Non-pigmented ciliary epithelial cell (primary cell): Measurements from ENCODE around the gene SETD4.
A peak's percentile ranks its signal among the peaks of the same experiment; 100 is the strongest.
"Not testable (repeated sequence)": the region's sequence is repeated elsewhere in the genome, so short reads cannot be mapped to it uniquely, and the experiment has no call there.

Experiments
- DNase-seq: peaks from one replicate; pipeline ENCODE4 v3.0.0-alpha.2; 2010; ENCODE audit warnings: low read depth

SETD4 gene

DNA sequence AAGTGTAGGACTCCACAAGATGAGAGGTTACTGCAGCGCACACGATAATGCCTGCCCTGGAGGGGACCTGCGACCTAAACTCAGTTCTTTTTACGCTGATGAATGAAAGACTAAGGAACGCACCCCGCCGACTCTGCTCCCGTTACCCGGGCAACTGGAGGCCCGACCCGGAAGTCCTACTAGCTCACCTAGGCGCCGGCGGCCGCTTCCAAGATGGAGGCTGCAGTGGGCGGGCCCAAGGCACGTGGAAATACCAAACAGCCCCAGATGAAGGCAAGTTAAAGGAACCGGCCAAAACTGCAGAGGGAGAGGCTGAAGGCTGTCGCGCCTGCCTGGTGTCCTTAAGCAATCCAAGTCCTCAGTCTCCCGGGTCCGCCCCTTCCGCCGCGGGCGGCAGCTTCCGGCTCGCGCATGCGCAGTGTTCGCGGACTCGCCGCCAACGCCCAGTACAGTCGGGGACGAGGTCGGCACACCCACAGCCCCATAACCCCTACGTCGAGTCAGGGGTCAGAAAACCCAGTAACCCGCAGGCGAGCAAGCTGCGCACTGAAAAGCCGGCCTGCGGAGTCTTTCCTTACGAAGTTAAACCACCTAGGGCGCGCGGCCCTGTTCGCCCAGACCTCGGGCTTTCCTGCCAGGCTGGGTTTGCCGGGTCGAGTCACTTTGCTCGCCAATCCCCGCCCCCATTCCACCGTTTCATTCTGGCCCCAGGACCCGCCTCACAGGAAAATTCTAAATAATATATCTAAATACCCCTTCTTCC, at the start of gene SETD4:
SETD4 (minus strand) TSS at position 368 of the 763 bp plus-strand sequence. CDS start 1,638 bp downstream, outside the sequence.
- DNase-seq, result peak; percentile 72

GRCh38 chr21:36109868-36110267, 49.5 kb upstream of the SETD4 start:
- DNase-seq, result no peak

DNA sequence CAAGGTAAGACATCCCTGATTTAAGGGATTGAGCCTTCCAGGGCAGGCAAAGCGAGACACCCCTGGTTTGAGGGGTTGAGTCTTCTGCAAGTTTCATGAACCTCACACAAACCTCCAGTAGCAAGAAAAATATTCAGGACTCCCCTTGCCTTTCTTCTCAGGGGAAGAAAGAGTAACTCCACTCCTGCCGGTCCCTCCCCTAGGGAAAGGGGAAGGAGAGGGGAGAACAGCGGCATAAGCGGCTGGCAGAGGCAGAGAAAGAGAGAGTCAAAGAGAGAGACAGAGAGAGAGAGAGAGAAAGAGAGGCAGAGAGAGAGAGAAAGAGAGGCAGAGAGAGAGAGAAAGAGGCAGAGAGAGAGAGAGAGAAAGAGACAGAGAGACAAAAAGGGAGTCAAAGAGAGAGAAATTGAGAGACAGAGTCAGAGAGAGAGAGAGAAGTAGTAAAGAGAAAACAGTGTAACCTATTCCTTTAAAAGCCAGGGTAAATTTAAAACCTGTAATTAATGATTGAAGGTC, 45.1 kb upstream of the SETD4 start:
- no peak for DNase-seq

GRCh38 chr21:36104317-36105300, 44.3 kb upstream of the SETD4 start:
- no peak for DNase-seq

- DNase-seq, result no peak
These were observed 43.1 kb upstream of the SETD4 start for GRCh38 chr21:36103434-36103833.

DNA sequence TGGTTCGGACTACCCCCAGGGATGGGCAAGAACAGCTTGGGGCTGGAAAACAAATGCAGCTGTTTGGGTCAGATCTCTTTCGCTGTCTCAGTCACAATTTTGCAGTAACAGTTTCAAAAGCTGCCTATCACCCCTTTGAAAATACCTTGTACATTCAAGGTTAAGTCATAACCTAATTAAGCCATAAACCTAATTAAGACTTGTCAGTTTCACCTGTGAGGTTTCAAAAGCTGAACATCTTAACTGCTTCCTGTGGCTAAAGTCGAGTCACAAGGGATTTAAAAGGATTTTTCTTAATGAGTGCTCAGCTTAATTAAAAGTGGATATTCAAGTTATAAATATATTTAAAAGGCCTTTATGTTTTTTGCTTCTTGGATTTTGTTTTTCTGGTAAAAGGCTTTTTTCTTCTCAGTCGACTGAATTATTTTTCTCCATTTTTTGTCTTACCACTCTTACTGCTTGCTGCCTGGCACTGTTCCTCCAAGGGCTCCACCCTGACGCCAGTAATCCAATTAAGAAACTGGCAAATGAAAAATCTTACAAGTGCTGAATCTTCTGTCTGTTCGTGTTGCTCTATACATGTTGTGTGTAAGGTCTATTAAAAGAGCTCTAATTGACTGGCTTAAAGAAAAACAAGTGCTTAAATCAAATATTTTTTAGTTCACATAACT, 40.8 kb upstream of the SETD4 start:
- DNase-seq, result no peak

DNA sequence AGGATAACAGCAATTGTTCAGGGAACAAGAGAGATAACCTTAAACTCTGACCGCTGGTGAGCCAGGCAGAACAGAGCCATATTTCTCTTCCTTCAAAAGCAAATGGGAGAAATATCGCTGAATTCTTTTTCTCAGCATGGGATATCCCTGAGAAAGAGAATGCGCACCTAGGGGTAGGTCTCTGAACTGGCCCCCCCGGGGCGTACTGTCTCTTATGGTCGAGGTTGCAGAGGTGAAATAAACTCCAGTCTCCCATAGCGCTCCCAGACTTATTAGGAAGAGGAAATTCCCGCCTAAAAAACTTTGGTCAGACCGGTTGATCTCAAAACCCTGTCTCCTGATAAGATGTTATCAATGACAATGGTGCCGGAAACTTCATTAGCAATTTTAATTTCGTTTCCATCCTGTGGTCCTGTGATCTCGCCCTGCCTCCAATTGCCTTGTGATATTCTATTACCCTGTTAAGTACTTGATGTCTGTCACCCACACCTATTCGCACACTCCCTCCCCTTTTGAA, 39.4 kb upstream of the SETD4 start:
- not testable (repeated sequence) for DNase-seq

GRCh38 chr21:36099000-36099399, 38.7 kb upstream of the SETD4 start:
- DNase-seq, result no peak

GRCh38 chr21:36098182-36098532, 37.8 kb upstream of the SETD4 start:
- DNase-seq, result no peak

DNA sequence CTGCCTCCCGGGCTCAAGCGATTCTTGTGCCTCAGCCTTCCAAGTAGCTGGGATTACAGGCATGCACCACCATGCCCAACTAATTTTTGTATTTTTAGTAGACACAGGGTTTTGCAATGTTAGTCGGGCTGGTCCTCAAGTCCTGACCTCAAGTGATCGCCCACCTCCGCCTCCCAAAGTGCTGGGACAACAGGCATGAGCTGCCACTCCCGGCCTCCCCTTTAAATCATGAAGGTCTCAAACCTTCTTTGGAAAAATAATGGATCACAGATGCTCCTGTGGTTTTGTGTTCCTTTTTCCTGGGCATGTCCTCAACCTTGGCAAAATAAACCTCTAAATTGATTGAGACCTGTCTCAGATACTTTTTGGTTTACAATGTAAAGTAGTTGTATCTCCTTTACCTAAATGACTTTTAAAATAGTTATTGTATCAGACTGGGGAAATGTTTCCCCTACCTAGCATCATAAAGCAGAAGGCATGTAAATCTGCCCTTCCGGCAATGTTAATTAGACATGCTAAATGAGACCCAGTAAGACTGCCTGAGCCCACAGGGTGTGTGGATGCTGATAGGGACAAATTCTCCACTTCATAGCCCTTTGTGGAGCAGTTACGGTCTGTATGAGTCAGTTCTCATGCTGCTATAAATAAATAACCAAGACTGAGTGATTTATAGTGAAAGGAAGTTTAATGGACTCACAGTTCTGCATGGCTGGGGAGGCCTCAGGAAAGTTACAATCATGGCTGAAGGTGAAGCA, 37.3 kb upstream of the SETD4 start:
- DNase-seq, result no peak

DNA sequence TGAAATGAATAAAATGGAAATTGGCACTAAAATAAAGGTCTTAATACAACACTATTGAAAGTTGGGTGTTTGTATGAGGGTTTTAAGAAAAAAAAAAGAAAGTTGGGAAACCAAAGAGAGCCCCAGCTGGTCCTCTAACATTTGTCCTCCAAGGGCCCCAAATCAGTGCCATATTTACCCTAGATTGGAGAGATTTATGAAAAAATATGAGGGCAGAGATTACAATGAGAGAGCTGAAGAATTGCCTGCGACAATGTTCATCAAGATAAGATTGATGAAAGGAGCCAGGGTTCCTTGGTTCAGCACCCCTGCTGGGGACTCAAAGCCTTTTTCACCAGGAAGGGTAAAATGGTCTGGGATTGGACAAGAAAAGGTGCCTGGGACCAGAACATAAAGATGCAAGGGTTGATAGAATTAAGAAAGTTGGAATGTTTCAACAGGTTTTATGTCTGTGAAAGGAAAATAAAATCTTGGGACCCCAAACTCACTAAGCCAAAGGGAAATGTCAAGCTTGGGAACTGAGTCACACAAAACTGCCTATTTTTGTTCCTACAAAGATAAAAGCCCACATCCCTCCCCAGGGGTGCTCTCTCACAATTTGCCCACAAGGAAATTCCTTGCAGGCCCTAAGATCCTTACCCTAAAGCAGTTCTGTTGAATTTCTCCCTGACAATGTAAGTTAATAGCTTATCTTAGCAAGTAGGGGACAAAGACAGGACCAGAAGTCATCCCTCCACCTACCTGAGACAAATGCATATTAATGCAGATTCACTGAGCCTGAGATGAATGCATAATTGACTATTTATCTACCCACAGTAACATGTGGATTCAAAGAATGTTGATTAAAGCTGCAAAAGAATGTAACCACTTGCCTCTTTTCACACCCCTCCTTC, 36.3 kb upstream of the SETD4 start:
- DNase-seq, result no peak

DNA sequence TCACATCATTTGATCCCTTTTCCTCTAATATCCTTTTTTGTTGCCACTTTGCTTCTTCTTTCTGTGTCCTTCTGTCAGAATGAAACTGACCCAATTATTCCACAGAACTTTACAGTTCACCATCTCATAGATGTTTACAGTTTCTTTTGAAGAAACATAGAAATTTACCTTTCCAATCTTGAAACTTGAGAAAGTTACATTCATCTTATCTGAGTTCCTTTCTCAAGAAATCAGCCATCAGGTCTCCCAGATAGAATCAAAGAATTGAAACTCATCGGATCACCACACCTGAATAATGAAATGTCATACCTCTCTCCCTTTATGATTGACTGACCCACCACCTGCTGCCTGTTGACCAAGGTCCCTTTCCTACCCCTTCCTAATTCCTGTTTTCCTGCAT, 33.2 kb upstream of the SETD4 start:
- no peak for DNase-seq

DNA sequence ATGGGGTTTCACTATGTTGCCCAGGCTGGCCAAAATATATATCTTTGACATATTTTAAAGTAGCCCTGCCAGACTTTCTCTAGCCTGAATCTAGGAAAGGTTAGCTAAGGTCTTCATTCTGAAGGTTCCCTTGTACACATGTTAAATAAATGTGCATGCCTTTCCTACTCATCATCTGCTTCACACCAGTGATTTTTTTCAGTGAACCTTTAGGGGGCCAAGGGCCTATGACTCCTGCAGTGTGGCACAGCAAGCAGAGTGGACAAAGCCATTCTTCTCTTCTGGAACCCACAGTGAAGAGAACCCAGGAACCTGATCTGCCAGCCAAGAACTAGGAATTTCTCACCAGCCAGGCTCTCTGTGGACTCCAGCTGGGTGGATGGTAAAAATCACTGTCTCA, 32.4 kb upstream of the SETD4 start:
- DNase-seq, result no peak

DNA sequence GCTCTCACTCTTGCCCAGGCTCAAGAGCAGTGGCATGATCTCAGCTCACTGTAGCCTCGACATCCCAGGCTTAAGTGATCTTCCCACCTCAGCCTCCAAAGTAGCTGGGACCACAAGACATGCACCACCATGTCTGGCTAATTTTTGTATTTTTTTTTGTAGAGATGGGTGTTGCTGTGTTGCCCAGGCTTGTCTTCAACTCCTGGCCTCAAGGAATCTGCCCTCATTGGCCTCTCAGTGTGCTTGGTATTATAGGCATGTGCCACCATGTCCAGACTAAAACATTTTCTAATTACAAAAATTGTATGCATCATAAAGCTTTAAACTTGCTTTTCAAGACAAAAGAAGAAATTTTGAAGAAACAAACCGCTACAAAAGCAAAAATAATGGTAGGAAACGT, 29.6 kb upstream of the SETD4 start:
- no peak for DNase-seq

- DNase-seq, result no peak
These were observed 27.2 kb upstream of the SETD4 start for GRCh38 chr21:36087362-36088138.

DNA sequence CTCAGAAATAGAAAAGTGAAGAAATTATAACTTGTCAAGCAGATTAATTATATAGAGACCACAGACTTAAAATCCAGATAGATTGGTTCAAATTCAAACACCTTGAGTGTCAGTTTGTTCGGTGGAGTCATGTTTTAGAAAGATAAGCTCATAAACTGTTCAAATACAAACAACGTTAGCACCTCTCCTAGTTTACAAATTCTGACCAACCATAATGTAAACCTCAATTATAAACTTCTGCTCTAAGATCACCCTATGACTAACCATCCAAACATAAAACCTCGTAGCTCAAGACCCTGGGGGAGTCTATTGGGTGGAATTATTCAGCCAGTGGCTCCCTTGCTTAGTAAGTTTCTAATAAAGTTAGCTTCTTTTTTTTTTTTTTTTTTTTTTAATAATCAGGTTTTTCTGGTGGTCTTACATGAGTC, 21.9 kb upstream of the SETD4 start:
- no peak for DNase-seq

GRCh38 chr21:36080386-36080785, 20.1 kb upstream of the SETD4 start:
- DNase-seq, result no peak

DNA sequence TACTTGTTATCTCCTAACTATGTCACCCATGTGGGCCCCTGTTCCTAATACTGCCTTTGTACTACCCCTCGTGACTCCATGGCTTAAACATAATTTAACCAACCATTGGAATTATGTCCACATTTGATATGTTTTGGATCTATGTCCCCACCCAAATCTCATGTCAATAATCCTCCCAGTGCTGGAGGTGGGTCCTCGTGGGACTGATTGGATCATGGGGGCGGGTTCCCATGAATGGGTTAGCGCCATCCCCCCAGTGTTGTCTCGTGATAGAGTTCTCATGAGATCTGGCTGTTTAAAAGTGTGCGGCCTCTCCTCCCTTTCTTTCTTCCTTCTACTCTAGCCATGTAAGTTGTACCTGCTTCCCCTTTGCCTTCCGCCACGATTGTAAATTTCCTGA, 19.3 kb upstream of the SETD4 start:
- no peak for DNase-seq

GRCh38 chr21:36079010-36079649, 18.8 kb upstream of the SETD4 start:
- no peak for DNase-seq
